ENCODE data around the gene LRRK2.

- TF ChIP-seq, protein P1, sequence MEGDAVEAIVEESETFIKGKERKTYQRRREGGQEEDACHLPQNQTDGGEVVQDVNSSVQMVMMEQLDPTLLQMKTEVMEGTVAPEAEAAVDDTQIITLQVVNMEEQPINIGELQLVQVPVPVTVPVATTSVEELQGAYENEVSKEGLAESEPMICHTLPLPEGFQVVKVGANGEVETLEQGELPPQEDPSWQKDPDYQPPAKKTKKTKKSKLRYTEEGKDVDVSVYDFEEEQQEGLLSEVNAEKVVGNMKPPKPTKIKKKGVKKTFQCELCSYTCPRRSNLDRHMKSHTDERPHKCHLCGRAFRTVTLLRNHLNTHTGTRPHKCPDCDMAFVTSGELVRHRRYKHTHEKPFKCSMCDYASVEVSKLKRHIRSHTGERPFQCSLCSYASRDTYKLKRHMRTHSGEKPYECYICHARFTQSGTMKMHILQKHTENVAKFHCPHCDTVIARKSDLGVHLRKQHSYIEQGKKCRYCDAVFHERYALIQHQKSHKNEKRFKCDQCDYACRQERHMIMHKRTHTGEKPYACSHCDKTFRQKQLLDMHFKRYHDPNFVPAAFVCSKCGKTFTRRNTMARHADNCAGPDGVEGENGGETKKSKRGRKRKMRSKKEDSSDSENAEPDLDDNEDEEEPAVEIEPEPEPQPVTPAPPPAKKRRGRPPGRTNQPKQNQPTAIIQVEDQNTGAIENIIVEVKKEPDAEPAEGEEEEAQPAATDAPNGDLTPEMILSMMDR (IDR thresholded peaks at IDR 0.05) = no peak
- TF ChIP-seq EP300 (IDR thresholded peaks at IDR 0.05) = no peak
- no peak for TF ChIP-seq POLR2A (IDR thresholded peaks at IDR 0.05)
- no peak for TF ChIP-seq POLR2AphosphoS5 (IDR thresholded peaks at IDR 0.05)
Measured at GRCh38 chr12:40324261-40324660, 99.5 kb downstream of the LRRK2 start.

All from suprapubic skin (tissue), 4 donors.